A549 (cell line): ENCODE measurements around the gene DPPA2. TPM values are rescaled to one million over a fixed set of nuclear protein-coding genes. Genes with fewer than 3 reads are reported as not detected.

Experiments
- ATAC-seq, 2 experiments: fragments of 200-7000 bp in 1 of 2; fragments of >200 bp in 1 of 2; cut with Nextera tagmentation in 1 of 2; cut with Tn5 transposase in 1 of 2; 3 replicates each; pipeline versions ENCODE4 v1.8.0 to v1.9.1; 2018 to 2020; ENCODE audit warnings: mild to moderate bottlenecking in 1 of 2, moderate library complexity in 1 of 2
- CTCF ChIA-PET: fragments of 300-600 bp; sonication (Branson Sonifier 250); formaldehyde crosslinking; extraction: SDS; loops from one replicate; lab custom pipeline; 2021; ENCODE audit warnings: antibody characterized with exemption, inconsistent platforms; lab: Yijun Ruan, JAX
- POLR2A ChIA-PET: fragments of 350-600 bp; formaldehyde crosslinking; extraction: SDS; loops from one replicate; lab custom pipeline; 2021; ENCODE audit warnings: antibody characterized with exemption, inconsistent platforms; lab: Yijun Ruan, JAX
- DNase-seq, 2 experiments: peaks; one replicate each; pipeline versions ENCODE4 v3.0.0 to v3.0.0-alpha.2; 2011 to 2016; ENCODE audit warnings: low read depth in 1 of 2, low spot score in 1 of 2
- FAIRE-seq: peaks from 2 replicates; lab custom pipeline; 2011; peaks lifted over from hg19 to GRCh38; lab: Jason Lieb, UNC
- H3K27ac ChIP-seq, 2 experiments: fragments of >200 bp; sonication (Bioruptor Twin); formaldehyde crosslinking; 3 replicates each; pipeline ENCODE4 v1.5.1; 2016 to 2017
- H3K4me1 ChIP-seq: fragments of >200 bp; sonication (Bioruptor Twin); formaldehyde crosslinking; 3 replicates; pipeline ENCODE4 v1.6.1; 2016
- H3K4me2 ChIP-seq: fragments of >200 bp; sonication (Bioruptor Twin); formaldehyde crosslinking; 3 replicates; pipeline ENCODE4 v1.6.1; 2016
- H3K4me3 ChIP-seq: fragments of >200 bp; sonication (Bioruptor Twin); formaldehyde crosslinking; 3 replicates; pipeline ENCODE4 v1.5.1; 2016
- H3K9me3 ChIP-seq: fragments of >200 bp; sonication (Bioruptor Twin); formaldehyde crosslinking; 3 replicates; pipeline ENCODE4 v1.6.1; 2016
- CBX8 ChIP-seq: fragments of 200-600 bp; sonication (generic); IDR thresholded peaks from 2 replicates; pipeline ENCODE4 v1.6.1; 2016
- CHD4 ChIP-seq: fragments of 200-600 bp; sonication (generic); IDR thresholded peaks from 2 replicates; pipeline ENCODE4 v1.6.1; 2016; ENCODE audit warnings: antibody characterized with exemption, mild to moderate bottlenecking, borderline replicate concordance
- FOXS1 ChIP-seq: fragments of 250-450 bp; sonication (Bioruptor Pico); IDR thresholded peaks from 2 replicates; pipeline ENCODE4 v1.5.0; 2020; ENCODE audit warnings: mild to moderate bottlenecking, moderate library complexity
- GATA3 ChIP-seq: IDR thresholded peaks from 2 replicates; pipeline ENCODE4 v1.6.1; 2012; ENCODE audit warnings: borderline replicate concordance
- HEYL ChIP-seq: fragments of 250-450 bp; sonication (Bioruptor Pico); IDR thresholded peaks from 2 replicates; pipeline ENCODE4 v1.8.0; 2021; ENCODE audit warnings: mild to moderate bottlenecking, moderate library complexity
- HOXB13 ChIP-seq: fragments of 250-450 bp; sonication (Bioruptor Pico); IDR thresholded peaks from 2 replicates; pipeline ENCODE4 v1.5.0; 2020; ENCODE audit warnings: low read depth, mild to moderate bottlenecking, moderate library complexity
- HOXB5 ChIP-seq: fragments of 250-450 bp; sonication (Bioruptor Pico); IDR thresholded peaks from 2 replicates; pipeline ENCODE4 v1.5.0; 2020; ENCODE audit warnings: mild to moderate bottlenecking, moderate library complexity
- JUN ChIP-seq, 2 experiments: fragments of >200 bp; sonication (Bioruptor Twin); formaldehyde crosslinking; IDR thresholded peaks; 2 replicates in 1 of 2; 3 replicates in 1 of 2; pipeline ENCODE4 v1.6.1; 2016 to 2017
- MAFK ChIP-seq: fragments of 450-650 bp; IDR thresholded peaks from 2 replicates; pipeline ENCODE4 v1.6.1; 2014; ENCODE audit not compliant: partially characterized antibody
- PHF8 ChIP-seq: fragments of 200-600 bp; sonication (generic); IDR thresholded peaks from 2 replicates; pipeline ENCODE4 v1.6.1; 2016; ENCODE audit warnings: low read depth, mild to moderate bottlenecking, antibody characterized with exemption, moderate library complexity, borderline replicate concordance
- RARB ChIP-seq: fragments of 250-450 bp; sonication (Bioruptor Pico); IDR thresholded peaks from 2 replicates; pipeline ENCODE4 v1.8.0; 2021; ENCODE audit warnings: mild to moderate bottlenecking, moderate library complexity
- RCOR1 ChIP-seq: fragments of 150-350 bp; IDR thresholded peaks from 2 replicates; pipeline ENCODE4 v1.6.1; 2014; ENCODE audit warnings: antibody characterized with exemption, low read length, low read depth
- RFX5 ChIP-seq: fragments of 450-650 bp; IDR thresholded peaks from 2 replicates; pipeline ENCODE4 v1.7.1; 2014; ENCODE audit warnings: antibody characterized with exemption, mild to moderate bottlenecking, moderate library complexity
- WGBS: methylation state at CpG from one replicate; pipeline ENCODE4 v1.1.6; 2017; ENCODE audit errors: missing lambda C conversion rate; 5-methylcytosine and 5-hydroxymethylcytosine counted together
- polyA plus RNA-seq, 4 experiments: library from polyadenylated mRNA; depleted of rRNA in 3 of 4; stranded (reverse); fragments of >200 nt; fragmentation: RNase III in 1 of 4; extraction: RNeasy Plus Mini Kit Qiagen cat#74134 plus additional on column Dnase treatment in 1 of 4; gene quantifications; 2 replicates in 3 of 4; 3 replicates in 1 of 4; pipeline ENCODE4 v1.2.3, GENCODE V29; 2011 to 2017
- TF ChIP-seq, protein P1 (sequence below): IDR thresholded peaks from 2 replicates; pipeline ENCODE4 v1.6.1; 2012
- TF ChIP-seq, protein P2 (sequence below): IDR thresholded peaks from 2 replicates; pipeline ENCODE4 v1.6.1; 2012; ENCODE audit warnings: low read depth, borderline replicate concordance
- TF ChIP-seq, protein P3 (sequence below): fragments of 250-450 bp; sonication (Bioruptor Pico); IDR thresholded peaks from 2 replicates; pipeline ENCODE4 v1.5.0; 2021; ENCODE audit warnings: mild to moderate bottlenecking, moderate library complexity, borderline replicate concordance
- TF ChIP-seq, protein P4 (sequence below): fragments of >200 bp; sonication (Bioruptor Twin); formaldehyde crosslinking; IDR thresholded peaks from 3 replicates; pipeline ENCODE4 v1.6.1; 2016
- TF ChIP-seq, protein P5 (sequence below): fragments of 200-600 bp; sonication (generic); IDR thresholded peaks from 2 replicates; pipeline ENCODE4 v1.6.1; 2016; ENCODE audit warnings: antibody characterized with exemption, mild to moderate bottlenecking, moderate library complexity

Gene DPPA2
- polyA plus RNA-seq, 2 of the 4 experiments (the other 2 are of a cell fraction) = not detected

DNA sequence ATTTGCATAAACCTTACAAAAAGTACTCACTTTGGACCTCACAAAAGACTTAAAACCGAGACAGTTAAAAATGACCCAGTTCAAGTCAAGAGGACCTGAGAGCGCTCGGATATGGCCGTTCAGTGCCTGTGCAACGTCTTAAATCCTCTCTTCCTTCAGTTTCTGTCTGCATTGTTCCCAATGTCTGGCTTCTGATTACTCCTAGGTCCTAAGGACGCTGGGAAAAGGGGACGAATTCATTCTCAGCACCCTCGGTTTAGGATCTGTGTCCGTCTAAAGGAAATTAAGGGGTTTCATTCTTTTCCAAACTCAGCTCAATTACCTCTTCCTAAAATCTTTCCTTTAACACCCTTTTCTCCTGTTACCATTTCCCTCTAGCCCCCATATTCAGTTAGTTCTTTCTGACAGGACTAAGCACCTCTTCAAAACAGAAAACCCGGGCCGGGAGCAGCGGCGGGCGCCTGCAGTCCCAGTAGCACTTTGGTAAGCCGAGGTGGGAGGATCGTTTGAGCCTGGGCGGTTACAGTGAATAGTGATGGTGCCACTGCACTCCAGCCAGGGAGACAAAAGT, 20.1 kb upstream of the DPPA2 start:
- FAIRE-seq (no peak), DNase-seq (no peak), ATAC-seq (no peak)
- CTCF ChIA-PET = no interaction called here
- no peaks in the 10 kb centered on the region for H3K9me3 ChIP-seq
- H3K27ac ChIP-seq = no peak overlapping the region
- no peak overlapping the region for H3K4me2 ChIP-seq
- WGBS = 76% methylated on average over 17 of the region's 17 CpGs
- TF ChIP-seq CBX8 (no peak), RCOR1 (no peak), HOXB5 (CRISPR knock-in tag) (no peak), HEYL (CRISPR knock-in tag) (no peak)
- TF ChIP-seq, protein P1, sequence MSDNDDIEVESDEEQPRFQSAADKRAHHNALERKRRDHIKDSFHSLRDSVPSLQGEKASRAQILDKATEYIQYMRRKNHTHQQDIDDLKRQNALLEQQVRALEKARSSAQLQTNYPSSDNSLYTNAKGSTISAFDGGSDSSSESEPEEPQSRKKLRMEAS = no peak
- peaks cover 15% of the 10 kb centered on the region; the same call in 2 of the 3 replicates for H3K4me1 ChIP-seq
- POLR2A ChIA-PET = no interaction called here
- no peak overlapping the region for H3K4me3 ChIP-seq

DNA sequence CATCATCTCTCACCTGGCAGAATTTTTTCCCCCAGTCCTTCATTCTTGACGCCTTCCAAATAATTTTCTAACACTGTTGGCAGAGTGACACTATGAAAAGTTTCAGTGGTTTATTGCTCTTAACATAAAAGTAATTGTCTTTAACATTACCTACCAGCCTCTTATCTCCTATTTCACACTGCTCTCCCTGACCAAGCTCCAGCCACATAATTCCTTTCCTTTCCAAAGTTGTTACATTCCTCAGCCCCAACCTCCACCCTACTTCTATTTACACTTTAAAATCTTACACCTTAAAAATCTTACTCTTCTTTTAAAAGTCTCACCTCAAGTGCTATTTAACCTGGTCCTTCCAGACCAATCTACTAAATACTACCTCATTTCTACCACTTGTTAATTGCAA, 18.3 kb upstream of the DPPA2 start:
- DNase-seq (no peak), FAIRE-seq (no peak)
- ChIA-PET POLR2A (no interaction called here), CTCF (no interaction called here)
- H3K4me3 ChIP-seq = no peak overlapping the region
- WGBS = 90% methylated on average over 1 of the region's 1 CpG
- H3K27ac ChIP-seq = no peak overlapping the region
- no peaks in the 10 kb centered on the region for H3K9me3 ChIP-seq
- peaks cover 7% of the 10 kb centered on the region; the same call in 1 of the 3 replicates for H3K4me1 ChIP-seq
- H3K4me2 ChIP-seq = no peak overlapping the region
- TF ChIP-seq PHF8 = no peak
- no peak for TF ChIP-seq FOXS1
- no peak for TF ChIP-seq RFX5
- TF ChIP-seq, all 56 proteins: peak for 0
- no peak for ATAC-seq

DNA sequence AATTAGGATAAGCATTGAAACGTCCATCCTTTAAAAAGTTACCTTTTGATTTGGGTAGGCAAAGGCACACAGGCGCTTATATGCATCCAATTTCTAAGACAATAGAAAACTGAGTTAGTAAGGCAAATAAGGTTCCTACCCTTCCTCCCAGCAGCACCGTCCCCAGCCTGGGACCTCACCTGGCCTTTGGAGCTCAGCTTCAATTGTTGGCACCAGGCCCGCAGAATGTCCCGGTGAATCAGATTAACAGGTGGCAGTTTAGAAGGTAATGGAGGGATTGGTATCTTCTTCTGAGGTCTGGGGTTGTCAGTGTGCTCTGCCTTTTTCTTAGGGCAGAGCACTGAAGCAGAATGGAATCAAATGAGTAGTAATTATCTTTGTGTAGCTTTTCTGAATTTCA, 15.4 kb upstream of the DPPA2 start:
- whole genome bisulfite sequencing = 66% methylated on average over 5 of the region's 5 CpGs
- POLR2A ChIA-PET = interaction anchor here (0.7 kb wide), 1 partner anchor 469 kb away, joined by 5 read pairs; no protein-coding TSS in a partner anchor

More for the DNA sequence above, 15.4 kb upstream of the DPPA2 start:
- no peak overlapping the region for H3K4me3 ChIP-seq
- FAIRE-seq (no peak), ATAC-seq (no peak)
- H3K27ac ChIP-seq = no peak overlapping the region
- no peak overlapping the region for H3K4me2 ChIP-seq
- H3K4me1 ChIP-seq = no peaks in the 10 kb centered on the region
- CTCF ChIA-PET = interaction anchor here (1.4 kb wide), 1 partner anchor 20 kb away, joined by 3 read pairs; no protein-coding TSS in a partner anchor
- TF ChIP-seq HEYL (CRISPR knock-in tag) (no peak), HOXB13 (no peak), RARB (CRISPR knock-in tag) (no peak), CHD4 (no peak), JUN (IDR thresholded peaks at IDR 0.05) (no peak), RCOR1 (no peak), GATA3 (no peak), MAFK (no peak)
- TF ChIP-seq, protein P2, sequence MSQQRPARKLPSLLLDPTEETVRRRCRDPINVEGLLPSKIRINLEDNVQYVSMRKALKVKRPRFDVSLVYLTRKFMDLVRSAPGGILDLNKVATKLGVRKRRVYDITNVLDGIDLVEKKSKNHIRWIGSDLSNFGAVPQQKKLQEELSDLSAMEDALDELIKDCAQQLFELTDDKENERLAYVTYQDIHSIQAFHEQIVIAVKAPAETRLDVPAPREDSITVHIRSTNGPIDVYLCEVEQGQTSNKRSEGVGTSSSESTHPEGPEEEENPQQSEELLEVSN = no peak
- TF ChIP-seq, protein P3, sequence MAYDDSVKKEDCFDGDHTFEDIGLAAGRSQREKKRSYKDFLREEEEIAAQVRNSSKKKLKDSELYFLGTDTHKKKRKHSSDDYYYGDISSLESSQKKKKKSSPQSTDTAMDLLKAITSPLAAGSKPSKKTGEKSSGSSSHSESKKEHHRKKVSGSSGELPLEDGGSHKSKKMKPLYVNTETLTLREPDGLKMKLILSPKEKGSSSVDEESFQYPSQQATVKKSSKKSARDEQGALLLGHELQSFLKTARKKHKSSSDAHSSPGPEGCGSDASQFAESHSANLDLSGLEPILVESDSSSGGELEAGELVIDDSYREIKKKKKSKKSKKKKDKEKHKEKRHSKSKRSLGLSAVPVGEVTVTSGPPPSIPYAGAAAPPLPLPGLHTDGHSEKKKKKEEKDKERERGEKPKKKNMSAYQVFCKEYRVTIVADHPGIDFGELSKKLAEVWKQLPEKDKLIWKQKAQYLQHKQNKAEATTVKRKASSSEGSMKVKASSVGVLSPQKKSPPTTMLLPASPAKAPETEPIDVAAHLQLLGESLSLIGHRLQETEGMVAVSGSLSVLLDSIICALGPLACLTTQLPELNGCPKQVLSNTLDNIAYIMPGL (CRISPR knock-in tag) = no peak
- TF ChIP-seq, protein P4, sequence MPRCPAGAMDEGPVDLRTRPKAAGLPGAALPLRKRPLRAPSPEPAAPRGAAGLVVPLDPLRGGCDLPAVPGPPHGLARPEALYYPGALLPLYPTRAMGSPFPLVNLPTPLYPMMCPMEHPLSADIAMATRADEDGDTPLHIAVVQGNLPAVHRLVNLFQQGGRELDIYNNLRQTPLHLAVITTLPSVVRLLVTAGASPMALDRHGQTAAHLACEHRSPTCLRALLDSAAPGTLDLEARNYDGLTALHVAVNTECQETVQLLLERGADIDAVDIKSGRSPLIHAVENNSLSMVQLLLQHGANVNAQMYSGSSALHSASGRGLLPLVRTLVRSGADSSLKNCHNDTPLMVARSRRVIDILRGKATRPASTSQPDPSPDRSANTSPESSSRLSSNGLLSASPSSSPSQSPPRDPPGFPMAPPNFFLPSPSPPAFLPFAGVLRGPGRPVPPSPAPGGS = no peak
- TF ChIP-seq, protein P5, sequence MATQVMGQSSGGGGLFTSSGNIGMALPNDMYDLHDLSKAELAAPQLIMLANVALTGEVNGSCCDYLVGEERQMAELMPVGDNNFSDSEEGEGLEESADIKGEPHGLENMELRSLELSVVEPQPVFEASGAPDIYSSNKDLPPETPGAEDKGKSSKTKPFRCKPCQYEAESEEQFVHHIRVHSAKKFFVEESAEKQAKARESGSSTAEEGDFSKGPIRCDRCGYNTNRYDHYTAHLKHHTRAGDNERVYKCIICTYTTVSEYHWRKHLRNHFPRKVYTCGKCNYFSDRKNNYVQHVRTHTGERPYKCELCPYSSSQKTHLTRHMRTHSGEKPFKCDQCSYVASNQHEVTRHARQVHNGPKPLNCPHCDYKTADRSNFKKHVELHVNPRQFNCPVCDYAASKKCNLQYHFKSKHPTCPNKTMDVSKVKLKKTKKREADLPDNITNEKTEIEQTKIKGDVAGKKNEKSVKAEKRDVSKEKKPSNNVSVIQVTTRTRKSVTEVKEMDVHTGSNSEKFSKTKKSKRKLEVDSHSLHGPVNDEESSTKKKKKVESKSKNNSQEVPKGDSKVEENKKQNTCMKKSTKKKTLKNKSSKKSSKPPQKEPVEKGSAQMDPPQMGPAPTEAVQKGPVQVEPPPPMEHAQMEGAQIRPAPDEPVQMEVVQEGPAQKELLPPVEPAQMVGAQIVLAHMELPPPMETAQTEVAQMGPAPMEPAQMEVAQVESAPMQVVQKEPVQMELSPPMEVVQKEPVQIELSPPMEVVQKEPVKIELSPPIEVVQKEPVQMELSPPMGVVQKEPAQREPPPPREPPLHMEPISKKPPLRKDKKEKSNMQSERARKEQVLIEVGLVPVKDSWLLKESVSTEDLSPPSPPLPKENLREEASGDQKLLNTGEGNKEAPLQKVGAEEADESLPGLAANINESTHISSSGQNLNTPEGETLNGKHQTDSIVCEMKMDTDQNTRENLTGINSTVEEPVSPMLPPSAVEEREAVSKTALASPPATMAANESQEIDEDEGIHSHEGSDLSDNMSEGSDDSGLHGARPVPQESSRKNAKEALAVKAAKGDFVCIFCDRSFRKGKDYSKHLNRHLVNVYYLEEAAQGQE = no peak
- TF ChIP-seq, all 56 proteins: peak for 0
- DNase-seq = no peak
- no peaks in the 10 kb centered on the region for H3K9me3 ChIP-seq
